HG03280 (cell line): ENCODE data around the gene P2RY8.
"Not testable (repeated sequence)": the region's sequence is repeated elsewhere in the genome, so short reads cannot be mapped to it uniquely, and the experiment has no call there.

ENCODE experiments used
- ATAC-seq: cut with Tn5 transposase; IDR thresholded peaks from one replicate; pipeline ENCODE4 v1.9.1; 2021; ENCODE audit warnings: mild to moderate bottlenecking, moderate library complexity; ENCODE audit not compliant: unreplicated experiment

The P2RY8 gene

GRCh38 chrX:1521459-1521956 lies 15.5 kb downstream of the P2RY8 start:
- ATAC-seq, result peak; percentile 89

GRCh38 chrX:1520350-1520749 lies 16.6 kb downstream of the P2RY8 start:
- ATAC-seq, result no peak

GRCh38 chrX:1519022-1519497 lies 17.9 kb downstream of the P2RY8 start:
- ATAC-seq, result no peak

GRCh38 chrX:1518512-1518911 lies 18.5 kb downstream of the P2RY8 start:
- ATAC-seq, result no peak

- no peak for ATAC-seq
Observed at GRCh38 chrX:1516596-1517104, 20.3 kb downstream of the P2RY8 start.

GRCh38 chrX:1511829-1512228 lies 25.2 kb downstream of the P2RY8 start:
- ATAC-seq, result no peak

- ATAC-seq, result no peak
Observed at GRCh38 chrX:1511150-1511549, 25.8 kb downstream of the P2RY8 start.

GRCh38 chrX:1507511-1508463 lies 29.2 kb downstream of the P2RY8 start:
- peak; percentile 61 for ATAC-seq

- no peak for ATAC-seq
Observed at GRCh38 chrX:1506916-1507315, 30.1 kb downstream of the P2RY8 start.

- no peak for ATAC-seq
Observed at GRCh38 chrX:1502853-1503252, 34.1 kb downstream of the P2RY8 start.

- peak; percentile 34 for ATAC-seq
Observed at GRCh38 chrX:1502241-1502640, 34.7 kb downstream of the P2RY8 start.

- peak; percentile 63 for ATAC-seq
Observed at GRCh38 chrX:1500701-1501624, 36.0 kb downstream of the P2RY8 start.

- ATAC-seq, result no peak
Observed at GRCh38 chrX:1496076-1496475, 40.9 kb downstream of the P2RY8 start.

- peak; percentile 42 for ATAC-seq
Observed at GRCh38 chrX:1493877-1494510, 43.0 kb downstream of the P2RY8 start.

GRCh38 chrX:1493412-1493811 lies 43.6 kb downstream of the P2RY8 start:
- peak; percentile 1 for ATAC-seq

- peak; percentile 3 for ATAC-seq
Observed at GRCh38 chrX:1492421-1493012, 44.5 kb downstream of the P2RY8 start.

- ATAC-seq, result peak; percentile 80
Observed at GRCh38 chrX:1491851-1492349, 45.1 kb downstream of the P2RY8 start.

- not testable (repeated sequence) for ATAC-seq
Observed at GRCh38 chrX:1491248-1491647, 45.7 kb downstream of the P2RY8 start.

GRCh38 chrX:1490723-1491122 lies 46.3 kb downstream of the P2RY8 start:
- not testable (repeated sequence) for ATAC-seq

GRCh38 chrX:1489354-1489753 lies 47.6 kb downstream of the P2RY8 start:
- ATAC-seq, result not testable (repeated sequence)
